Thymus (tissue), 11 donors: Measurements from ENCODE around the gene AKNA. TPM values are rescaled to one million over a fixed set of nuclear protein-coding genes. Genes with fewer than 3 reads are reported as not detected.

ENCODE experiments used
- DNase-seq, 9 donors: peaks; one replicate each; pipeline ENCODE4 v3.0.0-alpha.2; 2013; ENCODE audit warnings: low spot score in 9 of 9, low read depth in 6 of 9, missing footprints in 1 of 9
- H3K27ac ChIP-seq, 2 donors: one replicate each; pipeline ENCODE4 v1.5.1; 2013; ENCODE audit warnings: control low read depth in 1 of 2, low read depth in 1 of 2, low read length in 1 of 2, mild to moderate bottlenecking in 1 of 2, moderate library complexity in 1 of 2
- H3K27me3 ChIP-seq, 2 donors: one replicate each; pipeline ENCODE4 v1.5.1; 2013; ENCODE audit warnings: low read length in 1 of 2; ENCODE audit not compliant: control insufficient read depth in 2 of 2, insufficient read depth in 1 of 2
- H3K36me3 ChIP-seq, 2 donors: one replicate each; pipeline ENCODE4 v1.5.1; 2013; ENCODE audit warnings: low read length in 1 of 2, mild to moderate bottlenecking in 1 of 2, moderate library complexity in 1 of 2; ENCODE audit not compliant: control insufficient read depth in 2 of 2, insufficient read depth in 2 of 2
- H3K4me1 ChIP-seq, 2 donors: one replicate each; pipeline ENCODE4 v1.5.1; 2013; ENCODE audit warnings: low read length in 2 of 2; ENCODE audit not compliant: control insufficient read depth in 2 of 2, insufficient read depth in 2 of 2
- H3K4me3 ChIP-seq, 2 donors: one replicate each; pipeline ENCODE4 v1.5.1; 2013; ENCODE audit warnings: low read length in 2 of 2, control low read depth in 1 of 2, mild to moderate bottlenecking in 1 of 2
- H3K9me3 ChIP-seq, 2 donors: one replicate each; pipeline ENCODE4 v1.5.1; 2013; ENCODE audit warnings: low read length in 1 of 2, mild to moderate bottlenecking in 1 of 2; ENCODE audit not compliant: control insufficient read depth in 2 of 2, insufficient read depth in 1 of 2
- WGBS: extraction: QIAGEN DNeasy Blood & Tissue Kit; methylation state at CpG from one replicate; pipeline ENCODE4 v1.1.7; 2013; 5-methylcytosine and 5-hydroxymethylcytosine counted together
- polyA plus RNA-seq: library from polyadenylated mRNA; stranded (reverse); fragments of 200-250 nt; gene quantifications from one replicate; pipeline ENCODE4 v1.2.3, GENCODE V29; 2013
- total RNA-seq: library from RNA; stranded (reverse); fragments of 120-200 nt; gene quantifications from one replicate; pipeline ENCODE4 v1.2.4, GENCODE V29; 2013
- donor health status: healthy.

The AKNA gene
- total and polyA plus RNA-seq, 2 donors: 52.2 to 162 TPM

DNA sequence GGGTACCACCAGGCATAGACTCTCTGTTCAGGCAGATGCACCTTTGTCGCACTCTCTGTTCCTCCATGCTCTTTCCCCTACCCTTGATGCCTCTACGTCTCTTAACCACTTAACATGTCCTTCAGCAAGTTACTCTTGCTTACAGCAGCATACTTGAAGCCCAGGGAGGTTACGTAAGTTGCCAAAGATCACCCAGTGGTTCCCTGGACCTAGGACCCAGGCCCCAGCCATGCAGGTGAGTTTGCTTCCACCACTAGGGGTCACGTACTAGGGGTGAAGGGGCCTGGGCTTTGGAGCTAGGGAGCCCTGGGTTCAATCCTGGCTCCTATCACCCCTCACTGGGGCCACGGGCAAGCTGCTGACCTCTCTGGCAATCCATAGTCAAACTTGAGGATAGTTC is 8.9 kb downstream of the AKNA start:
- DNase-seq: no peak
- WGBS: 96% methylated on average over 5 of the region's 5 CpGs
- peaks cover 54 to 88% of the 10 kb centered on the region in 2 donors for H3K4me1 ChIP-seq
- peak overlapping the region; percentile 32 to 66 for H3K27ac ChIP-seq
- H3K36me3 ChIP-seq: peaks cover 71 to 85% of the 10 kb centered on the region in 2 donors
- no peak overlapping the region for H3K4me3 ChIP-seq
- no peaks in the 10 kb centered on the region for H3K27me3 ChIP-seq
- no peaks in the 10 kb centered on the region for H3K9me3 ChIP-seq

GRCh38 chr9:114378016-114378415 is 9.8 kb downstream of the AKNA start:
- peaks cover 73 to 83% of the 10 kb centered on the region in 2 donors for H3K36me3 ChIP-seq
- peaks cover 60 to 88% of the 10 kb centered on the region in 2 donors for H3K4me1 ChIP-seq
- no peak overlapping the region for H3K27ac ChIP-seq
- H3K27me3 ChIP-seq: no peaks in the 10 kb centered on the region
- H3K9me3 ChIP-seq: no peaks in the 10 kb centered on the region
- 94% methylated on average over 8 of the region's 8 CpGs for WGBS
- H3K4me3 ChIP-seq: no peak overlapping the region
- DNase-seq: no peak

- Histone ChIP-seq H3K4me3 (no peak overlapping the region), H3K9me3 (no peaks in the 10 kb centered on the region), H3K27me3 (no peaks in the 10 kb centered on the region), H3K36me3 (peaks cover 69 to 82% of the 10 kb centered on the region in 2 donors), H3K27ac (peak overlapping the region; percentile 70 to 77), H3K4me1 (peaks cover 61 to 88% of the 10 kb centered on the region in 2 donors)
- no peak for DNase-seq
- 94% methylated on average over 19 of the region's 19 CpGs for WGBS
These were observed 11.0 kb downstream of the AKNA start for GRCh38 chr9:114376586-114377445.

DNA sequence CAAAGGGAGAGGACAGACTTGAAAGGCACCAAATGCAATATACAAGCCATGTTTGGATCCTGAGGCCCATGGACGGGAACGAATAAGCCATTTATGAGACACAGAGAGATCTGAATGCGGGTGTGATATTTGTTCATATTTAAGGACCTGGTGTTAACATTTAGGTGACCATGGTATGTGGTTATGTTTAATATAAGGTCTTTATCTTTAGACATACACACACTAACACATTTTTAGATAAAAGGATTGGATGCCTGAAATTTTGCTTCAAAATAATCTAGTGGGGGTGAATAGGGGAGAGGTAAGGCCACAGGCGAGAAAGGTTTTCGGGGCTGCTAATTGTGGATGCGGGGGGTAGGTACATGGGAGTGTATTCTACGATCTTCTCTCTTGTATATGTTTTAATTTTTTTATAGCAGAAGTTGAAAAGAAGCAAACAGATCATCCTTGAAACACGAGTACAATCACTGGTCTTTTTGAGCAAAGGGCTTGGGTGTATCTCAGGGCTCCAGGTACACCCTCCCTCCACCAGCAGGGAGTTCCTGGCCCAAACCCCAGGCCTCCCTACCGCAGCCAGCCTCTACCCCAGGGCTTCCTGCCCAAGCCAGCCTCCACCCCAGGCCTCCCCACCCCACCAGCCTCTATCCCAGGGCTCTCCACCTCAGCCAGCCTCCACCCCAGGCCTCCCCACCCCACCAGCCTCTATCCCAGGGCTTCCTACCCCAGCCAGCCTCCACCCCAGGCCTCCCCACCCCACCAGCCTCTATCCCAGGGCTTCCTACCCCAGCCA is 12.2 kb downstream of the AKNA start:
- H3K4me1 ChIP-seq: peaks cover 72 to 91% of the 10 kb centered on the region in 2 donors
- no peak for DNase-seq
- 92% methylated on average over 9 of the region's 9 CpGs for WGBS

GRCh38 chr9:114374936-114375335 is 12.8 kb downstream of the AKNA start:
- WGBS: 92% methylated on average over 9 of the region's 9 CpGs
- peaks cover 57 to 74% of the 10 kb centered on the region in 2 donors for H3K36me3 ChIP-seq
- no peak overlapping the region for H3K4me3 ChIP-seq
- peak overlapping the region; percentile 89 to 99 for H3K27ac ChIP-seq
- peaks cover 76 to 96% of the 10 kb centered on the region in 2 donors for H3K4me1 ChIP-seq
- no peaks in the 10 kb centered on the region for H3K27me3 ChIP-seq
- DNase-seq: no peak
- H3K9me3 ChIP-seq: no peaks in the 10 kb centered on the region

More for the DNA sequence above, 12.2 kb downstream of the AKNA start:
- Histone ChIP-seq H3K27me3 (no peaks in the 10 kb centered on the region), H3K9me3 (no peaks in the 10 kb centered on the region), H3K27ac (peak overlapping the region; percentile 79 to 99), H3K4me3 (no peak overlapping the region), H3K36me3 (peaks cover 59 to 74% of the 10 kb centered on the region in 2 donors)

GRCh38 chr9:114373960-114374730 is 13.6 kb downstream of the AKNA start:
- DNase-seq: no peak
- H3K36me3 ChIP-seq: peaks cover 59 to 74% of the 10 kb centered on the region in 2 donors
- H3K27ac ChIP-seq: peak overlapping the region; percentile 89 to 99
- 88% methylated on average over 16 of the region's 16 CpGs for WGBS
- H3K27me3 ChIP-seq: no peaks in the 10 kb centered on the region
- no peaks in the 10 kb centered on the region for H3K9me3 ChIP-seq
- H3K4me3 ChIP-seq: no peak overlapping the region
- H3K4me1 ChIP-seq: peaks cover 80 to 96% of the 10 kb centered on the region in 2 donors

DNA sequence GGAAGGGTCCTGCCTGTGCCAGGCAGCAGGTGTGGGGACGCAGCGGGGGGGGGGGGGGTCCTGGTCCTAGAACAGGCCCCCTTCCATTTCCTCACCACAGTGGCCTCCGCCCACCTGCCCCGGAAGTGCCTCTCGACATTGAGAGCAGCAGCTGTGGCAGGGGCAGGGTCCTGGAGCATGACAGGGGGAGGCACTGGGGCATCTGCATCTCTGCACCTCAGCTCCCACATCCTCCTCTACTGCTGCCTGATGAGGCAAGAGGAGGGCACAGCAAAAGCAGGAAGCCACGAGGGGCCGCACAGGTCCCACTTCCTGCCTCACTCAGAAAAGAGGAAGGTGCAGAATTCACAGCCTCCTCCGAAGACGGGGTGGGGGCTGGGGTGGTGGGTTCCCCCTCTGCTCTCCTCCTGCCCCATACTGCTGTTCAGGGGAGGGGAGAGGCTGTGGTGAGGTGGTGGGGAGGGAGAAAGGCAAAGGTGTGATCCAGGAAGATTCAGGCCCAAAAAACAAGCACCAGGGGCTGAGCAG is 14.8 kb downstream of the AKNA start:
- 3% methylated on average over 9 of the region's 9 CpGs for WGBS
- DNase-seq: peak; percentile 80 to 98 (median 92)
- H3K4me3 ChIP-seq: peak overlapping the region; percentile 29 to 40
- H3K4me1 ChIP-seq: peaks cover 79 to 95% of the 10 kb centered on the region in 2 donors
- H3K9me3 ChIP-seq: no peaks in the 10 kb centered on the region
- H3K27ac ChIP-seq: peak overlapping the region; percentile 89 to 99
- peaks cover 58 to 73% of the 10 kb centered on the region in 2 donors for H3K36me3 ChIP-seq
- no peaks in the 10 kb centered on the region for H3K27me3 ChIP-seq

DNA sequence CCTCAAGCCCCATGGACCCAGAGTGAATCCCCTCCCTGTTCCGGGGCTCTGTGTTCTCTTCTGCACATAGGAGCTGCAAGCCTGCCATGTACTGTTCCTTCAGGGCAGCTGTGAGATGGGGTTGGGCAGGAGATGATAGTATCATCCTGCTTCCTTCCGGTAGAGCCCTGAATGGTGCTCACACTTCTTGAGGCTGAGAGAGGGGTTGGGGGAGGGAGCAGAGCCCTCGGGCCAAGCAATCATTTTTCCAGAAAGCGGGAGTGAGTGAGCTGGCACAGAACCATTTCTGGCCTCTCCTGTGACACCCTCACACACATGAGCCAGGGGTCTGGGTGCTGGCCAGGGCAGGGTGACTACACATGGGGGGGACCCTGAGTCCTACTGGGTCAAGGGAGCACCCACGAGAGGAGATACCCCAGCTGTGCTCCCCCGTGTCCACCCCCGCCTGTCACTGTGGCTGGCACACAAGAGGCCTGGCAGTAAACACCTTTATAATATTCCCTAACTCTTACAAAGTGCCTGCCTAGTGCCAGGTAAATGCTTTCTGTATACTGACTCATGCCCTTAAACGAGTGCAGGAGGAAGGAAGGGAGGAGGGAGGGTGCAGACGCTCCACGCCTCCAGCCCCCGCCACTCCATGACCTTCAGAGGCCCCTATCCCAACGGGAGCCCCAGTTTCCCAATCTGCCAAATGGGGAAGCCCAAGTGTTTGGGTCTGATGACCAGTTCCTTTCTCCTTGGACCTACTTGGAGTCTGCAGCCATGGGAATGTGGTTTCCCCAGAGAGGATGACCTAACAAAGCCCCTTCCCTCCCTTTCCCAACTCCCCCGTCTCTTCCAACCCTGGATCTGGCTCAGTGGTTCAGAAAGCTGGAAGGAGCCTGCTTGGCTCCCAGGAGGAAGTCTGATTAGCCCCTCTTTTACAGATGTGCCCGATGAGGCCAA is 15.5 kb downstream of the AKNA start:
- Histone ChIP-seq H3K36me3 (peaks cover 58 to 73% of the 10 kb centered on the region in 2 donors), H3K4me1 (peaks cover 84 to 96% of the 10 kb centered on the region in 2 donors), H3K27ac (peak overlapping the region; percentile 89 to 99), H3K4me3 (peak overlapping the region; percentile 29 to 40), H3K9me3 (no peaks in the 10 kb centered on the region), H3K27me3 (no peaks in the 10 kb centered on the region)
- DNase-seq: peak in 5 of 9 donors; percentile 72 to 90 (median 77)
- WGBS: 3% methylated on average over 14 of the region's 14 CpGs
